A673 (cell line): ENCODE measurements around the gene CDH4. TPM values are rescaled to one million over a fixed set of nuclear protein-coding genes. Genes with fewer than 3 reads are reported as not detected.

ENCODE experiments used
- BruUV-seq: library from RNA; stranded (reverse); fragments of 400-500 nt; replicated peaks from 2 replicates; lab custom pipeline; 2021; lab: Mats Ljungman, UMichigan
- CTCF ChIA-PET: fragments of 300-600 bp; sonication (Branson Sonifier 250); formaldehyde crosslinking; loops from one replicate; lab custom pipeline; 2022; ENCODE audit warnings: antibody characterized with exemption; lab: Charles Lee
- POLR2A ChIA-PET: fragments of 300-600 bp; sonication (Branson Sonifier 250); formaldehyde crosslinking; loops from one replicate; lab custom pipeline; 2022; ENCODE audit warnings: antibody characterized with exemption; ENCODE audit not compliant: low non-redundant PET; lab: Charles Lee
- DNase-seq: peaks from one replicate; pipeline ENCODE4 v3.0.0-alpha.2; 2015; ENCODE audit warnings: low spot score
- H3K27ac ChIP-seq: fragments of 200-600 bp; sonication (generic); 2 replicates; pipeline ENCODE4 v1.5.1; 2016; ENCODE audit warnings: mixed run types, low read depth, mild to moderate bottlenecking, mixed read lengths, antibody characterized with exemption, low read length; ENCODE audit not compliant: poor library complexity, severe bottlenecking
- H3K27me3 ChIP-seq: fragments of 200-600 bp; sonication (generic); replicated peaks from 2 replicates; pipeline ENCODE4 v1.6.1; 2017; ENCODE audit warnings: mixed run types, low read depth, mild to moderate bottlenecking, mixed read lengths, antibody characterized with exemption, low read length; ENCODE audit not compliant: insufficient read depth, poor library complexity
- H3K36me3 ChIP-seq: fragments of 200-600 bp; sonication (generic); 2 replicates; pipeline ENCODE4 v1.6.1; 2016; ENCODE audit warnings: mixed run types, mild to moderate bottlenecking, mixed read lengths, antibody characterized with exemption, low read length; ENCODE audit not compliant: insufficient read depth, poor library complexity, severe bottlenecking
- H3K4me1 ChIP-seq: fragments of 200-600 bp; sonication (generic); 2 replicates; pipeline ENCODE4 v1.6.1; 2017; ENCODE audit warnings: mixed run types, mild to moderate bottlenecking, mixed read lengths, antibody characterized with exemption, low read length; ENCODE audit not compliant: insufficient read depth, poor library complexity, severe bottlenecking
- H3K4me3 ChIP-seq: fragments of 200-600 bp; sonication (generic); 2 replicates; pipeline ENCODE4 v1.5.1; 2016; ENCODE audit warnings: low read depth, mixed run types, mild to moderate bottlenecking, mixed read lengths, low read length; ENCODE audit not compliant: poor library complexity, severe bottlenecking
- H3K9me3 ChIP-seq: fragments of 200-600 bp; sonication (generic); 2 replicates; pipeline ENCODE4 v1.6.1; 2016; ENCODE audit warnings: mixed run types, low read depth, mild to moderate bottlenecking, mixed read lengths, antibody characterized with exemption, low read length; ENCODE audit not compliant: poor library complexity, severe bottlenecking
- EZH2 ChIP-seq: fragments of 200-600 bp; sonication (generic); IDR thresholded peaks from 2 replicates; pipeline ENCODE4 v1.6.1; 2017; ENCODE audit warnings: borderline replicate concordance, low read depth, mild to moderate bottlenecking, mixed read lengths, antibody characterized with exemption, low read length; ENCODE audit not compliant: poor library complexity, severe bottlenecking
- intact Hi-C: fragments of 100-400 bp; cut with micrococcal nuclease; formaldehyde crosslinking; loops from one replicate; pipeline ENCODE4 v1.10.0; 2022; ENCODE audit not compliant: unreplicated experiment
- total RNA-seq: library from RNA; stranded (reverse); gene quantifications from 2 replicates; pipeline ENCODE4 v1.2.3, GENCODE V29; 2021
- TF ChIP-seq, protein P1 (sequence below): fragments of 300-800, 200-600 bp; sonication (generic); conservative IDR thresholded peaks from 2 replicates; pipeline ENCODE4 v1.5.1; 2017; ENCODE audit warnings: low read depth, mild to moderate bottlenecking, antibody characterized with exemption, low read length, moderate library complexity, mixed read lengths

Gene CDH4
- total RNA-seq, 1 experiment from 2014 or later, result 8.3 TPM

DNA sequence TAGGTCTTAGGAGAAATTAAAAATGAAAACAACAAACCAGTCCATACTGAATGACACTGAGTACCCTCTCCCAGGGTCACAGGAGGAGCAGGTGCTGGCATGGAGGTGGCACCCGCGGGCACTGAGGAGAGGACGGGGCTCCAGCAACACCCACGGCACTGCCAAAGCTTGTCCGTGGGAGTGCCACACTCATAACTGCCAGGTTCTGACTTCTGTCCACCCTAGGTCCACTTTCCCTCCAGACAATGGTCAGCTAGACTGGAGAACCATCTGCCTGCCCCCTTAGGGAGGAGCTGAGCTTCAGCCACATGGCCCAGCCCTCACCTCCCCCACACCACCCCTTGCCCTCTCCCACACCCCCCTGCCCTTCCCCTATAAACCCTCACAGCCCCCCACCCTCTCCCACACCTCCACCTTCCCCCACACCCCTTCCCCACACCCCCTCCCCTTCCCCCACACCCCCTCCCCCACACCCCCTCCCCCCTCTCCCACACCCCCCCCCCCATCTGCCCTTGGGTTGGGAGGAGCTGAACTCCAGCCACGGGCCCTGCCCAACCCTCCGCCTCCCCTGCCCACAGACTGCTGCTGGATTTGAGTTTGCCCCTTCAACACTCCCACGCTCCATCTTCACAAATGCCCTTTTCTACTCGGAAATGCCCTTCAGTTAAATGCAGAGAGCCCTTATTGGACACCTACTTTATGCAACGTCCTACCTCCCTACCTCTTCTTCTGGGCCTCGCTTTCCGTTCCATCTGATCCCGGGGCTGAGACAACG, 684.1 kb downstream of the CDH4 start:
- Histone ChIP-seq H3K27ac (no peak overlapping the region), H3K4me3 (no peak overlapping the region), H3K36me3 (no peaks in the 10 kb centered on the region), H3K27me3 (peaks cover 13% of the 10 kb centered on the region), H3K4me1 (no peaks in the 10 kb centered on the region), H3K9me3 (no peaks in the 10 kb centered on the region)
- BruUV-seq, result no TSS peak
- ChIA-PET CTCF (no interaction called here), POLR2A (no interaction called here)
- TF ChIP-seq, protein P1, sequence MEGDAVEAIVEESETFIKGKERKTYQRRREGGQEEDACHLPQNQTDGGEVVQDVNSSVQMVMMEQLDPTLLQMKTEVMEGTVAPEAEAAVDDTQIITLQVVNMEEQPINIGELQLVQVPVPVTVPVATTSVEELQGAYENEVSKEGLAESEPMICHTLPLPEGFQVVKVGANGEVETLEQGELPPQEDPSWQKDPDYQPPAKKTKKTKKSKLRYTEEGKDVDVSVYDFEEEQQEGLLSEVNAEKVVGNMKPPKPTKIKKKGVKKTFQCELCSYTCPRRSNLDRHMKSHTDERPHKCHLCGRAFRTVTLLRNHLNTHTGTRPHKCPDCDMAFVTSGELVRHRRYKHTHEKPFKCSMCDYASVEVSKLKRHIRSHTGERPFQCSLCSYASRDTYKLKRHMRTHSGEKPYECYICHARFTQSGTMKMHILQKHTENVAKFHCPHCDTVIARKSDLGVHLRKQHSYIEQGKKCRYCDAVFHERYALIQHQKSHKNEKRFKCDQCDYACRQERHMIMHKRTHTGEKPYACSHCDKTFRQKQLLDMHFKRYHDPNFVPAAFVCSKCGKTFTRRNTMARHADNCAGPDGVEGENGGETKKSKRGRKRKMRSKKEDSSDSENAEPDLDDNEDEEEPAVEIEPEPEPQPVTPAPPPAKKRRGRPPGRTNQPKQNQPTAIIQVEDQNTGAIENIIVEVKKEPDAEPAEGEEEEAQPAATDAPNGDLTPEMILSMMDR, result no peak
- TF ChIP-seq EZH2, result no peak
- intact Hi-C loops, result no loop called here
- no peak for DNase-seq

DNA sequence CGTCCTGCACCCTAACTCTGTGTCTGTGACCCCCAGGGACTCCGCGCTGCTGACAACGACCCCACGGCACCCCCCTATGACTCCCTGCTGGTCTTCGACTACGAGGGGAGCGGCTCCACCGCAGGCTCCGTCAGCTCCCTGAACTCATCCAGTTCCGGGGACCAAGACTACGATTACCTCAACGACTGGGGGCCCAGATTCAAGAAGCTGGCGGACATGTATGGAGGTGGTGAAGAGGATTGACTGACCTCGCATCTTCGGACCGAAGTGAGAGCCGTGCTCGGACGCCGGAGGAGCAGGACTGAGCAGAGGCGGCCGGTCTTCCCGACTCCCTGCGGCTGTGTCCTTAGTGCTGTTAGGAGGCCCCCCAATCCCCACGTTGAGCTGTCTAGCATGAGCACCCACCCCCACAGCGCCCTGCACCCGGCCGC, 684.7 kb downstream of the CDH4 start:
- BruUV-seq, result no TSS peak
- Histone ChIP-seq H3K4me3 (no peak overlapping the region), H3K36me3 (no peaks in the 10 kb centered on the region), H3K27ac (no peak overlapping the region), H3K4me1 (no peaks in the 10 kb centered on the region), H3K9me3 (no peaks in the 10 kb centered on the region), H3K27me3 (peaks cover 13% of the 10 kb centered on the region)
- intact Hi-C loops, result no loop called here
- POLR2A ChIA-PET, result no interaction called here
- no peak for TF ChIP-seq EZH2
- TF ChIP-seq, protein P1, result no peak
- CTCF ChIA-PET, result no interaction called here
- no peak for DNase-seq

DNA sequence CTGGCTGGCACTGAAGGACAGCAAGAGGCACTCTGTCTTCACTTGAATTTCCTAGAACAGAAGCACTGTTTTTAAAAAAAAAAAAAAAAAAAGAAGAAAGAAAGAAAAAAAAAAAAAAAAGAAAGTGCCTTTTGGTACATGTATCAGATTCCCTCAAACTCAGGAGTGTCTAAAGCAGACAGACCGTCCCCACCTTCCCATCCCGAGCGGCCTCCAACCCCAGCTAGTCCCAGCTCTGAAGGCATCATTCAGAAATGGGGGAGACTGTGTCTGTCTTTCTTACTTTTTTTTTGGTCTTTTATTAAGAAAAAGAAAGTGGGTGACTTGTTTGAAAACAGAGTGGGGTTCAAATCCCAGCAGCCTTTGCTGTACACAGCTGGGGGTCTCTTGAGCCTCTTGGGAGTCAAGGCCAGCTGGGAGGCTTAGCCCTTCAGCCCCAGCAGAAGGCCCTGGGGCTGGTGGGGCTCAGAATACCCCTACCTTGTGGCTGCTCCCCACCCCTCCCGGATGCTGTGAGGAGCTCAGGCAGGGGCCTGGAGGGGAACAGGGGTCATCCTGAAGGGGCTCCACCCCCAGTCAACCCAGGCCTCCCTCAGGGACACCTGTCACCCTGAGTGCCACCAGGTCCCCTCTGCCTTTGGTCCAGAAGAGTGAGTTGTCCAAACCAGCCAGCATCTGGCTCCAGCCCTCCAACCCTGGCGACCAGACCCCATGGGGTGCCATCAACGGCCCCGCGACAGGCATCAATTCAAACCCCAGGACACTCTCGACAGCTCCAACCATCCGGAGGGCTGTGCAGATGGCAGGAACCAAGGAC, 685.3 kb downstream of the CDH4 start:
- no peak overlapping the region for H3K27ac ChIP-seq
- no peaks in the 10 kb centered on the region for H3K36me3 ChIP-seq
- no peak for DNase-seq
- no peaks in the 10 kb centered on the region for H3K4me1 ChIP-seq
- ChIA-PET CTCF (no interaction called here), POLR2A (no interaction called here)
- intact Hi-C loops, result no loop called here
- H3K4me3 ChIP-seq, result no peak overlapping the region
- peaks cover 13% of the 10 kb centered on the region for H3K27me3 ChIP-seq
- BruUV-seq, result no TSS peak
- H3K9me3 ChIP-seq, result no peaks in the 10 kb centered on the region
- TF ChIP-seq, protein P1, result no peak
- no peak for TF ChIP-seq EZH2
